Stimulated activated CD8-positive, alpha-beta memory T cell treated with anti-CD3 and anti-CD28 coated beads, Interleukin-4, amount 100 ng/mL, for 1 hour (primary cell): ENCODE results near the gene TRIO.

Source experiments
- DNase-seq, 2 donors: peaks; one replicate each; pipeline ENCODE4 v3.0.0-alpha.2; 2020; ENCODE audit warnings: low read depth in 2 of 2, low spot score in 1 of 2

The TRIO gene

GRCh38 chr5:14445576-14446290 is 302.6 kb downstream of the TRIO start:
- no peak for DNase-seq

GRCh38 chr5:14447958-14448911 is 305.1 kb downstream of the TRIO start:
- DNase-seq: no peak

GRCh38 chr5:14449052-14449661 is 306.0 kb downstream of the TRIO start:
- no peak for DNase-seq

GRCh38 chr5:14450018-14450524 is 306.9 kb downstream of the TRIO start:
- DNase-seq: no peak

- no peak for DNase-seq
Observed at GRCh38 chr5:14450742-14451141, 307.6 kb downstream of the TRIO start.

- no peak for DNase-seq
Observed at GRCh38 chr5:14451871-14452270, 308.7 kb downstream of the TRIO start.

- DNase-seq: no peak
Observed at GRCh38 chr5:14452685-14453454, 309.7 kb downstream of the TRIO start.

- no peak for DNase-seq
Observed at GRCh38 chr5:14453481-14453880, 310.3 kb downstream of the TRIO start.

GRCh38 chr5:14455814-14456321 is 312.7 kb downstream of the TRIO start:
- DNase-seq: no peak

- no peak for DNase-seq
Observed at GRCh38 chr5:14457476-14457875, 314.3 kb downstream of the TRIO start.

- DNase-seq: no peak
Observed at GRCh38 chr5:14458414-14458813, 315.3 kb downstream of the TRIO start.

GRCh38 chr5:14460844-14461398 is 317.8 kb downstream of the TRIO start:
- DNase-seq: no peak

GRCh38 chr5:14462681-14463080 is 319.5 kb downstream of the TRIO start:
- no peak for DNase-seq

- DNase-seq: no peak
Observed at GRCh38 chr5:14463629-14464028, 320.5 kb downstream of the TRIO start.

- DNase-seq: no peak
Observed at GRCh38 chr5:14464096-14464495, 321.0 kb downstream of the TRIO start.

GRCh38 chr5:14464671-14465070 is 321.5 kb downstream of the TRIO start:
- DNase-seq: no peak

GRCh38 chr5:14465116-14465515 is 322.0 kb downstream of the TRIO start:
- DNase-seq: no peak

- no peak for DNase-seq
Observed at GRCh38 chr5:14465776-14466175, 322.6 kb downstream of the TRIO start.

- DNase-seq: no peak
Observed at GRCh38 chr5:14467251-14467650, 324.1 kb downstream of the TRIO start.

GRCh38 chr5:14467886-14468285 is 324.7 kb downstream of the TRIO start:
- DNase-seq: no peak
